ENCODE results near the gene DCK. TPM values are rescaled to one million over a fixed set of nuclear protein-coding genes. Genes with fewer than 3 reads are reported as not detected.

DCK gene
- total RNA-seq, 1 experiment from 2014 or later = 13.7 TPM

- no peak overlapping the region for H2AK5ac ChIP-seq (ENCODE audit: insufficient read length, low read length)
- H2BK20ac ChIP-seq (ENCODE audit: low read depth, low read length, poor library complexity, severe bottlenecking) = no peak overlapping the region
- H3K4me2 ChIP-seq (ENCODE audit: insufficient read depth, insufficient read length, low read length) = no peak overlapping the region
- H3K79me1 ChIP-seq (ENCODE audit: insufficient read depth, low read depth, low read length, poor library complexity, severe bottlenecking) = no peaks in the 10 kb centered on the region
- H3K79me2 ChIP-seq (ENCODE audit: insufficient read depth, low read length) = no peaks in the 10 kb centered on the region
- H2BK15ac ChIP-seq (ENCODE audit: low read depth, low read length) = no peak overlapping the region
- no CpG with 5 or more reads among the region's 1 CpG for WGBS (ENCODE audit: extremely low coverage, insufficient read length, low lambda C conversion rate)
- no peak overlapping the region for H3K27ac Mint-ChIP-seq
- H3K23me2 ChIP-seq (ENCODE audit: insufficient read length, low read depth, low read length, poor library complexity, severe bottlenecking) = no peaks in the 10 kb centered on the region
- no peak overlapping the region for H3K23ac ChIP-seq (ENCODE audit: insufficient read length, low read depth, low read length)
- no peak for TF ChIP-seq CTCF (conservative IDR thresholded peaks at IDR 0.05)
- H3K27ac ChIP-seq (ENCODE audit: insufficient read length, low read depth, low read length) = no peak overlapping the region
- no peaks in the 10 kb centered on the region for H3K4me1 ChIP-seq (ENCODE audit: insufficient read depth, low read length)
- no peak overlapping the region for H3K14ac ChIP-seq (ENCODE audit: insufficient read depth, low read length)
- no peak overlapping the region for H3K9ac ChIP-seq (ENCODE audit: extremely low read depth, insufficient read length, low read length)
- H3K18ac ChIP-seq (ENCODE audit: insufficient read length, low read depth, low read length) = no peak overlapping the region
- no peaks in the 10 kb centered on the region; a peak in 1 of 5 replicates for H3K9me3 Mint-ChIP-seq
- no peak overlapping the region for H2BK12ac ChIP-seq (ENCODE audit: insufficient read length, low read depth, low read length)
- H3K56ac ChIP-seq (ENCODE audit: insufficient read length, low read depth, low read length) = no peak overlapping the region
- H4K20me1 ChIP-seq (ENCODE audit: control insufficient read depth, insufficient read depth, insufficient read length) = no peaks in the 10 kb centered on the region
- H3K36me3 Mint-ChIP-seq (ENCODE audit: insufficient read depth in 1 of 3, low read depth in 3 of 3) = no peaks in the 10 kb centered on the region
- no peak overlapping the region for H3K4ac ChIP-seq (ENCODE audit: low read depth, low read length)
- no peak overlapping the region for H3K4me3 Mint-ChIP-seq
- no peaks in the 10 kb centered on the region for H3K4me1 Mint-ChIP-seq
- no peak overlapping the region for H4K91ac ChIP-seq (ENCODE audit: insufficient read length, low read depth, low read length)
- DNase-seq = no peak
- no peaks in the 10 kb centered on the region for H3K27me3 ChIP-seq (ENCODE audit: insufficient read depth, low read length)
- H4K8ac ChIP-seq (replicated peaks; ENCODE audit: insufficient read length, low read depth, low read length) = no peak overlapping the region
- H2BK5ac ChIP-seq (ENCODE audit: insufficient read length, low read length) = no peak overlapping the region
- H2BK120ac ChIP-seq (ENCODE audit: low read depth, low read length, poor library complexity, severe bottlenecking) = no peak overlapping the region
- no peak overlapping the region for H4K5ac ChIP-seq (ENCODE audit: insufficient read length, low read depth, low read length)
- H3K9me3 ChIP-seq (ENCODE audit: control insufficient read depth, low read depth, low read length) = no peaks in the 10 kb centered on the region
- no peaks in the 10 kb centered on the region for H3K27me3 Mint-ChIP-seq (ENCODE audit: low read depth)
- no peak overlapping the region for H2AFZ ChIP-seq (ENCODE audit: low read length)
- no peak overlapping the region for H3T11ph ChIP-seq (ENCODE audit: low read length)
Observed at GRCh38 chr4:71069063-71069462, 75.6 kb downstream of the DCK start.

Measured in H9 (cell line).